Astrocyte (in vitro differentiated cells and primary cell): ENCODE measurements around the gene C6orf89.

Source experiments
- EZH2 ChIP-seq: IDR thresholded peaks from 2 replicates; pipeline ENCODE4 v1.6.1; 2012; ENCODE audit warnings: mild to moderate bottlenecking, low read length, inconsistent platforms; ENCODE audit not compliant: insufficient read depth
- TF ChIP-seq, protein P1 (sequence below): IDR thresholded peaks from 2 replicates; pipeline ENCODE4 v1.5.1; 2011; ENCODE audit warnings: low read depth, mild to moderate bottlenecking, inconsistent platforms, low read length, moderate library complexity; ENCODE audit not compliant: insufficient read depth

GRCh38 chr6:36914227-36914794, 28.6 kb downstream of the C6orf89 start:
- TF ChIP-seq, protein P1, sequence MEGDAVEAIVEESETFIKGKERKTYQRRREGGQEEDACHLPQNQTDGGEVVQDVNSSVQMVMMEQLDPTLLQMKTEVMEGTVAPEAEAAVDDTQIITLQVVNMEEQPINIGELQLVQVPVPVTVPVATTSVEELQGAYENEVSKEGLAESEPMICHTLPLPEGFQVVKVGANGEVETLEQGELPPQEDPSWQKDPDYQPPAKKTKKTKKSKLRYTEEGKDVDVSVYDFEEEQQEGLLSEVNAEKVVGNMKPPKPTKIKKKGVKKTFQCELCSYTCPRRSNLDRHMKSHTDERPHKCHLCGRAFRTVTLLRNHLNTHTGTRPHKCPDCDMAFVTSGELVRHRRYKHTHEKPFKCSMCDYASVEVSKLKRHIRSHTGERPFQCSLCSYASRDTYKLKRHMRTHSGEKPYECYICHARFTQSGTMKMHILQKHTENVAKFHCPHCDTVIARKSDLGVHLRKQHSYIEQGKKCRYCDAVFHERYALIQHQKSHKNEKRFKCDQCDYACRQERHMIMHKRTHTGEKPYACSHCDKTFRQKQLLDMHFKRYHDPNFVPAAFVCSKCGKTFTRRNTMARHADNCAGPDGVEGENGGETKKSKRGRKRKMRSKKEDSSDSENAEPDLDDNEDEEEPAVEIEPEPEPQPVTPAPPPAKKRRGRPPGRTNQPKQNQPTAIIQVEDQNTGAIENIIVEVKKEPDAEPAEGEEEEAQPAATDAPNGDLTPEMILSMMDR: no peak
- TF ChIP-seq EZH2: no peak
